RCC 7860 (cell line): Measurements from ENCODE around the gene KRT32.
A peak's percentile ranks its signal among the peaks of the same experiment; 100 is the strongest.

Experiments
- DNase-seq: peaks from one replicate; pipeline ENCODE4 v3.0.0-alpha.2; 2015; ENCODE audit warnings: low spot score
- FAIRE-seq: peaks from 2 replicates; lab custom pipeline; 2012; peaks lifted over from hg19 to GRCh38; lab: Jason Lieb, UNC

The KRT32 gene

DNA sequence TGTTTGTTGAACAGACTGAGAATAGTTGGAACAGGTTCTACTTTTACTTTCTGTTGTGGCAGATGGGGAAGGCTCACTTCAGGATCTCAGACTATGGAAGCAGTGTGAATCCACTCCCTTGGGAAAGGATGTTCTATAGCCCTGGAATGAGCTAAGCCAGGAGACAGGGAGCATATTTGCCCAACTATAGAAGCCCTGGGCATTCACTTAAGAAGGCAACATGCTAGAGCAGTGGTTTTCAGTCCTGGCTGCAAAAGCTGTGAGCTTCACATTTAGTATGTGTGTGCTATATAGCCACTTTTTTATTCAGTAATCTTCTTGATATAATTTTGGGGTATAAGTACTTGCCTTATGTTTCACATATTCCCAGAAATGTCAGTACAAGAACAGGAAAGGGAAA is 1.2 kb upstream of the KRT32 start:
- no peak for FAIRE-seq
- no peak for DNase-seq

DNA sequence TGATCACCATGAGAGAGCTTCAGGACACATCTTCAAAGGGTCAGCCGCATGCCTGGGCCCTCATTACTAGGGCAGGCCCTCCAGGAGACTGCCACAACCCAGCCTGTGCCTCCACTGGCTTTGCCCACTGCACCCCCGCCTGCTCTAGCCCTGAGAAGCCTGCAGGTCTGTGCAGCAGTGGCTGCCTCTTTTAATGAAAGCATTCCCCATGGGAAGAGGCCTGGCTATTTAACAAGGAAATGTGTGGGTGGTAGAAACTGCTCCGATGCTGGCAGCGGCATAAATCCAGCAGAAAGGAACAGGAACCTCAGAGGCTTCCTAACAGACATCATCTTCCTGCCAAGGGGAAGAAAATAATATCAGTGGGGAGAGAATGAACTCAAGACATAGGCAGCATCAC is 375 bp upstream of the KRT32 start:
- FAIRE-seq (no peak), DNase-seq (no peak)

DNA sequence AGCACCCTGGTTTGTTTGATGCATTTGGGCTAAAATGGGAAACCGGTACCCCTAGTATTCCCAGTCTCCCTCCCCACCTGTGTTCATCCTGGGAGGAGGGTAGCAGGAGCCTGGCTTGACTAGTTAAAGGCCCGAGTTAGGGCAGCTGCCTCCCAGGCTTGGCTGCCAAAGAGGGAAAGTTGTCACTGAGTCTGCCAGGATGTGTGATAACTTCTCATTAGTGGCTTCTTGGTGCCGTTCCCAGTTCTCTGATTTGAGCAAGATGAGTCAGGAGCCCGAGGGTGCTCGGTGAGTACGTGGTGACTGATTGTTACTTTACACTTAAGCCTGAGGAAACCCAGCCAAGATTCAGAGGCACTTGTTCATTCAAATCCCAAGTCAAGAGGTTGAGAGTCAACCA is 2.5 kb downstream of the KRT32 start:
- FAIRE-seq = peak; percentile 96

DNA sequence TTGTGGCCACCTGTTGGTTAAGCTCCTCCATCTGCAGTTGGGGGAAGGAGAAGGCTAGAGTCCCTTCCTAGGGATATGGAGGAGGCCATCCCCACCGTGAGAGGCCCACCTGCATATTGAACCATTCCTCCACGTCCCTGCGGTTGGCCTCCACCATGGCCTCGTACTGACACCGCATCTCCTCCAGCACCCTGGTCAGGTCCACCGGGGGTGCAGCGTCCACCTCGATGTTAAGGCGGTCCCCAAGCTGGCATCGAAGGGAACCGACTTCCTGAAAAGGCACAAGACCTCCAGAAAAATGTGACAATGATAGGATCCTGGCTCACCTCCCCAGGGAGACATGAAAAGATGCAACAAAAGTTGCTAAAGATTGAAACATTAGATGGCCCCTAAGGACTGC is 3.0 kb downstream of the KRT32 start:
- FAIRE-seq = no peak

More for the DNA sequence above, 2.5 kb downstream of the KRT32 start:
- DNase-seq = peak; percentile 87

DNA sequence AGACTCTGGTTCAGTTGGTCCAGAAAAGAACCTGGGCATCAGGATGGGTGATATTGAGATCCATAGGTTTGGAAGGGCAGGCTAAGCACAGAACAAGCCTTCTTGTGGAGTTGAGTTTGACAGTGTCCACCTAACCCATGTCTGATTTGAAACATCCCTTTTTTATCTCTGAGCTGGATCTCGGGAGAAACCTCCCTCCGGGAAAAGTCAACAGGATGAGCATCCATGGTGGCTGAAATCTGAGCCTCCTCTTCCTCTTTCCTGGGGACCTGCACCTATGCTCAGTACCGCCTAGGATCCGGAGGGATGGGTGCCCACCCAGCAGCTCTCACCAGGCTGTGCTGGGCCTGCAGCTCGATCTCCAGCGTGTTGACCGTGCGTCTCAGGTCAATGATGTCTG is 3.4 kb downstream of the KRT32 start:
- DNase-seq = no peak
- no peak for FAIRE-seq

More for the DNA sequence above, 3.0 kb downstream of the KRT32 start:
- DNase-seq = no peak

DNA sequence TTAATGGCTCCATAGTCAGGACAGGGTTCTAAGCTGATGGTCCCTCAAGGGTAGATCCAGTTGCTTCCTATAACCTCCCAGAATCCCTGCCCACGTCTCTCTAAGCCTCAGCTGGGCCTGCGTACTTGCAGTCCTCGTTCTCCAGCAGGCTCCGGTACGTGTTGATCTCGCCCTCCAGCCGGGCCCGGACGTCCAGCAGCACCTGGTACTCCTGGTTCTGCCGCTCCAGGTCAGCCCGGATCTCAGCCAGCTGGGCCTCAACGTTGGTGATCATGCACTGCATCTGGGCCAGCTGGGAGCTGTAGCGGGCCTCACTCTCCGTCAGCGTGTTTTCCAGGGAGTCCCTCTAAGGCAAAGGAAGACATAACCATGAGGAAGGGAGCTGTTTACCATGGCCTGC is 4.5 kb downstream of the KRT32 start:
- DNase-seq (no peak), FAIRE-seq (no peak)

DNA sequence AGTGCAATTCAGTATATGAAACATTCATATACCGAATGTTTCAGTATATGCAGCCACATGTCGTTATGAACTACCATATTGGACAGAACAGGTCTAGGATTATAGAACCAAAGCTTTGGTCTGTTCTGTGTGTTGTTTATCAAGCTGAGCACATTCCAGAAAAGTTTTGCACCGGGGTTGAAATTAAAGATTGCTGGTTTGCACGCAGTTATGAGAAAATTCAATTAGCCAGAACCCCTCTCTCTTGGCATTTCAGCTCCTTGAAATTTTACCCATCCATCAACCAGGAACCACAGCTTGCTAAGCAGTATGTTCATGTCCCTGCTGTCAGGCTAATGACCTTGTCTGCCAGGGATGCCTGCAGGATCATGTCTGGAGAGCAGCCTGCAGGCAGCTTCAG is 9.5 kb downstream of the KRT32 start:
- FAIRE-seq (no peak), DNase-seq (no peak)

DNA sequence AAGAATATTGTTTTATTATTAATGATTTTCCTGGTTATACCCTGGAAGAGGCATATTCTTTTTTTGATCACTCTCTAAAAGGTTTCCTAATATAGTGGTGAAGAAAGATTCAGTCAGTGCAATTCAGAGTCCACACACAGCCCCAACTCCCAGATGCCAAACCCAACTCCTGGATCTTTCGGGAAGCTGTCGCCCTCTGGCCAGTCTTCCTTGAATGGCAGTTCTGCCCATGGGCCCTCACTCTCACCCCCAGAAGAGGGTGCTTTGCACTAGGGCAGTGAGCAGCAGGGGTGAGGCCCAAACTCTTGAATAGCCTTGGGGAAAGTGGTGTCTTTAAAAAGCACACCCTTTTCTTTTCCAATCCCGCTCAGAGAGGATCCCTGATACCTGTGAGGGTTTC is 11.0 kb downstream of the KRT32 start:
- DNase-seq = no peak
- FAIRE-seq = no peak

DNA sequence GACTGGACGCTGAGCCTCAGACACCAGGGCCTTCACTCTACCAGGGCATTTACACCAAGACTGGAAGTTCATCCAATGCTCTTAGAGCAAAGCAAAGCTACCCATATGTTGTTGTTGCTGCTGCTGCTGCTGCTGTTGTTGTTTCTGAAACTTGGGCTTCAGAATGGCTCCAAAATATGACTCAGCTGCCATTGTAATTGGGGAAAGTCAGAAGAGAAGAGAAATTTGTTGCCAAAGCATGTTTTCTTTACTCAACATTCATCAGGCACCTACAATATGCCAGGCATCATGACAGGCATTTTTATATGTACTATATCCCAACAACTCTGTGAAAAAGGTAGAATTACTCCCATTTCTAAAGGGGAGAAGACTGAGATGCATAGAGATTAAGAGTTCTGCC is 11.9 kb downstream of the KRT32 start:
- FAIRE-seq (no peak), DNase-seq (no peak)

DNA sequence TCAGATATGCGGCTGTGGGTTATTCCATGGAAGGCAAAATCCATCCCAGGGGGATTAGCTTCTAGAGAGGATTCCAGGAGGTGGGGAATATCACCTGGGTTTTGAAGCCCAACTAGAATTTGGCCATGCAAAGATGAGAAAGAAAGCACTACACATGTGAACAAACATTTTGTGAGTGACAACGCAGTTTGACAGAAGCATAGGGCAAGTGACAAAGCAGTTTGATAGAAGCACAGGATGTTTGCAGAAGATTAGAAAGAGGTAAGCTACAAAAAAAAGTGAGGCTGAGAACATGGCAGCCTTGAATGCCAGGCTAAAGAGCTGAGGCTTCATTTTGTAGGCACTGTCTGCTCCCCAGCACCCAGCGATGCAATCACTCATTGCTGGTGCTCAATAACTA is 14.1 kb downstream of the KRT32 start:
- no peak for FAIRE-seq
- no peak for DNase-seq

DNA sequence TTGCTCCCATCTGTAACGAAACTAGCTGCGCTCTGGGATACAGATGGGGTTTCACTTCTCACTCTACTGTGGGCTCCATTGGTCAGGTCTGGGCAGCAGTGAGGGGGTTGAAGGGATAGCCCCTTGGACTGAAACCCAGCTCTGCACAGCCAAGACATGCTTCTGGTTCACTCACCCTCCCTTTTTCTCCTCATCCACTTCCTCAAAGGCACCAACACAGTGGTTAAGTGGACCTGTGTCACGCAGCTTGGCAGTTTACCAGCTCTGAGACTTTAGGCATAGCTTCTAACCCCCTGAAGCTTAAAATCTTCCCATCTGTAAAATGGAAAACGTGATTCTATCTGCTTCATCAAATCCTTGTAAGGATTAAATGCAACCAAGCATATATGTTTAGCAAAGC is 14.9 kb downstream of the KRT32 start:
- no peak for FAIRE-seq

DNA sequence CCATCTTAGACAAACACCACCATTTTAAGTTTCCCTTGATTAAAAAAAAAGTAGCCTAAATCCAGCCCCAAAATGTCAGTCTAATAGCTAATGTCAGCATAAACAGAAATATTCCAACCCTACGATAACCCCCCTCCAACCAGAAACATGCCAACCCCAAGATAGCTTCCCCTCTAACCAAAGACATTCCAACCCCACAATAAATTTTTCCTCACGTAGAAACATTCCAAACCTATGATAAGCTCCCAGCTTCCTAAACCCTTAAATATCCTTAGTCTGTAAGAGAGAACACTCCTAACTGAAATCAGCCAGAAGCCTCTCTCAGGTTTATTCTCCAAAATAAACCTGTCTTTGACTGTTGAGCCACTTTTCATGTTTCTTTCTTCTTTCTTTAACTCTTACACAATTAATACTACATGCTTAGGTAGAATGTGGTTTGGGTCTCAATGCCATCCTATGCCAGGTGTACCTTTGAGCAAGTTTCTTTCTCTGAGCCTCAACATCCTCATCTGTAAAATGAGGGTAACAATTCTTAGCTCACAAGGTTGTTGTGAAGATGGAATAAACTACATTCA is 15.9 kb downstream of the KRT32 start:
- no peak for DNase-seq
- FAIRE-seq = no peak

More for the DNA sequence above, 14.9 kb downstream of the KRT32 start:
- DNase-seq = no peak

DNA sequence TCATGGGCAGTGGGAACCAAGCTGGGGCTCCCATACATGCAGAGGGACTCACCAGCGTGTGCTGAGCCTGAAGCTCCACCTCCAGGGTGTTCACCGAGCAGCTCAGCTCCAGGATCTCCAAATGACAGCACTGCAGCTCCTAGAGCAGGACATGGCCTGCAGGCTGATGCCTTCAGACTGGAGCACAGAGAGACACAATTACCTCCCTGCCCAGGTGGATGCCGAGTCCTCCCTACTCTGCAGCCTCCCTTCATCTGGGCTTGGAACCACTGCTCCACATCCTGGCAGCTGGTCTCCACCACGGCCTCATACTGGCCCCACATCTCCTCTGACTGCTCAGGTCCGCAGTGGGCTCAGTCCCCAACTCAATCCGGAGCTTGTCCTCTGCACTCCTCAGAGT is 18.2 kb downstream of the KRT32 start:
- DNase-seq (no peak), FAIRE-seq (no peak)

DNA sequence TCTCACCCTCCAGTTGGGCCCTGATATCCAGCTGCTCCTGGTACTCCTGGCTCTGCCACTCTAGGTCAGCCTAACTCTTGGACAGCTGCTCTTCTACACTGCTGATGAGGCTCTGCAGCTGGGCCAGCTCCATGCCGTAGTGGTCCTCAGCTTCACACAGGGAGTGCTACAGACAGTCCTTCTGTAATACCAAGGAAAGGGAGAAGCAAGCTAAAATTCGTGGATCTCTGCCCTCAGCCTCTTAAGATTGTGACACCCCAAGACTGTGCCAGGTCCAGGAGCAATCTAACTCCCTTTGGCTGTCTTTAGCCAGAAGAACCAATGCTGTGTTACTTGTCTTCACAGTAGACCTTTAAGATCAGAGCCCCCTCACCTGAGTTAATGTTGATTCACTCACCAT is 18.7 kb downstream of the KRT32 start:
- no peak for FAIRE-seq

DNA sequence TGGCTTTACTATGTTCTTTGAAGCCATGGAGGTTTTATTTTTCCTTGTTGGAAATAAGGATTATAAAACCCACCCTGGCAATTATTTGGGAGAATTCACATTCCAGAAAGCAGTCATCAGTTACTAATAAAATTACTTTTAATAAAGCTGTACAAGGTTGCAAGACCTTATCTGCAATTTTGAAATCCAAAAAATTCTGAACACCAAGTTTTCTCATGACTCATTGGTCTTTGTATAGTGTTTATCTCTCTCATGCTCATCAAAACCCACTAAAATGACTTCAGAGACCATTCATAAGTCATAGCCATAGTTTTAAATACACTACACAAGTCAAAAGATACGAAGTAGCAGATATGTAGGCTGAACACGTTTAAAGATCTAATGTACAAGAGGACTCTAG is 20.4 kb downstream of the KRT32 start:
- DNase-seq = peak; percentile 13
- FAIRE-seq = no peak

More for the DNA sequence above, 18.7 kb downstream of the KRT32 start:
- DNase-seq = no peak

DNA sequence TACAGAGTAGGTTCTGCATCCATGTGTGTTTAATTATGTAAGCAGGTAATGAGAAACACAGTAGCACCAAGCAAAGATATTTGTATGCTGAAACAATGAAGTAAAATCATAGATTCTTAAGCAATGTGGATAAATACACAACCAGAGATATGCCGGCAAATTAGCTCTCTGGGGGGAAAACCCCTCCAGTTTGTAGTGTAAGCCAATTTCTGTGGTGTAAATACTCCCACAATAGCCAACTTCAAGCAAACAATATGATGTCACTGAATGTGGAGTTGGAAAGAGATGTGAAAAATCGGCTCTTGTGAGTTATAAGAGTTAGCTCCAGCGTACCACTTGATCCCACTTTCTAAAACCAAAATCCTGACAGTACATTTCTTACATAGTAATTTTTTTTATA is 22.5 kb downstream of the KRT32 start:
- FAIRE-seq (no peak), DNase-seq (no peak)

DNA sequence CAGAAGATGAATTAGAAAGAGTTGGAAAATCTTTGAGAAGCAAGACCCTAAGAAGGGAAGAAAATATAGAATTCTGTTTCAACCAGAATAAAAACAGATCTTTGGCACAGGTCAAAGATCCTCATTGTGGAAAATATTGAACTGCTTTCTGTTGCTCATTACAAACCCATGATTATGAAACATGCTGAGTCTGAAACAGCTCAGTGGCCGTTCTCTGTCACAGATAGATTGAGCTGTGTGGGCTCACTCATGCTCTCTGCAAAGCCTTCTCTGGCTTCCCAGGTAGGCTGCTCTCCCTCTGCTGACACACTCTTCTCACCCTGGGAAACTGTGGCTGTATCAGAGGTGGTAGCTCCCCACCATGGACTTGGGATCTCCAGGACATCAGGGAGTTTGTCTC is 23.0 kb downstream of the KRT32 start:
- no peak for DNase-seq
- FAIRE-seq = no peak

DNA sequence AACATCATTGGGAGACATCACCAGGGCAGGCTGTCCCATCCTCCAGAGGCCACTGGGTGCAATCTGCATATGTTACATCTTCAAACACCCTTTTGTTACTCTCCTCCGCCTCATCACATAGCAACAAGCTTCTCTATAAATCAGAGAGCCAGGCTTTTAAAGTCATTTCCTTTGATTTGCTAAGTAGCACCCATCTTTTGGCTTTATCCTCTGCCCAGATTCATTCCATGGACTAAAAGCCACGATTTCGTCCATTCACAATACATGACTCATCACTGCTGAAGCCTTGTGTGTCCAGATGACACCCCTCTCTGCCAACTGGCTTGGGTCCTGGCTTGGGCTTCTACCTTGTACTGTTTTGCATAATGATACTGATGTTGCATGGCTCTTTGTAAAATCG is 24.4 kb downstream of the KRT32 start:
- DNase-seq (peak; percentile 11), FAIRE-seq (no peak)

DNA sequence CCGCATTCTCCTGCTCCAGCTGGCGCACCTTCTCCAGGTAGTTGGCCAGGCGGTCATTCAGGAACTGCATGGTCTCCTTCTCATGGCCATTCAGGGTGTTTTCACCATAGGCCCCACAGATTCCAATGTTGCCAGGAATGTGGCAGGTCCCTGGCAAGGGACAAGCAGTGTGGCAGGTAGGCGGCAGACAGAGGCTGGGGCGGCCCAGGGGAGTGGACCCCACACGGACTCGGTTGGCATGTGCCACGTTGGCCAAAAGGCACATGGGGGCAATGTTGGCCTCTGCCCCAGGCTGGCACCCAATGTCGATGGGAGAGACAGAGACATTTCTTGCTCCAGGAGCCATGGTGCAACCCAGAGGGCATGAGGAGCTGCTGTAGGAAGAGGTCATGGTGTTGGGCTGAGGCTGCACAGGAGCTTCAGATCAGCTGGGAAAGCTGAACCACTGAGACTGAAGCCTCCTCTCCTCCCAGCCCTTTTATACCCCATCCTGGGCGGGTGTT is 26.6 kb downstream of the KRT32 start, which contains the start of gene KRT38:
Gene KRT38 (minus strand): TSS at position 453 of the 503 bp plus-strand sequence. CDS start 62 bp downstream, at position 391.
- DNase-seq (no peak), FAIRE-seq (no peak)

DNA sequence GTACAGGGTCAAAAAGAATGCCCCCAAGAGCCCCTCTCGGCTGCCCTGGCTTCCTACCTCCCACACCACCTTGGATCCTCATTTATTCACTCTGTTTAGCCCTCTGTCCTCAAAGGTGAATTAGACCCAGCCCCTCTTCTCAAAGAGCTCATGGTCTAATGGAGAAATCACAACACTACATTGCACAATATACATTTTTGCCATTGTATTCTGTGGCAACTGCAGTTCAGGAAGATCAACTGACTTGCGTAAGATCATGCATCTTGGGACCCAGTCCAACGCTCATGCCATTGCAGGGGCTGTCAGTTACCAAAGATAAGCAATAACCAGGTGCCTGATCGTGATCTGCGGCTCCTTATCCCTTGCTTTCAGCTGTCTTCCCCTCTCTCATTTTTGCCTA is 27.8 kb downstream of the KRT32 start:
- DNase-seq = no peak
- no peak for FAIRE-seq

DNA sequence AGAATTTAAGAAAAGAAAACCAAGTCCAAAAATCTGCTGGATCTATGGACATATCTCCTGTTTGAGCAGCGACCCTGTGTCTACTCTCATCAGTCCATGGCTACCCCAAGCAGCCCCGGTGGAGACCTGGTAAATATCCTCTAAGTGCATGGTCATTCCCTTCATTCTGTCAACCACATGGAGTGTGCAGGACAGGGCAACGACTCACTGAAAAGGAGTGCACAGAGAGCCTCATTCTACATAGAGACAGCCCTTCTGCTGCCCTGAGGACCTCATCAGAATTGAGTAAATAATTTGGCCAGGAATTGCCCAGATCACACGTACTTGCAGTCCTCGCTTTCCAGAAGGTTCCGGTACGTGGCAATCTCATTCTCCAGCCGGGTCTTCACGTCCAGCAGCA is 29.4 kb downstream of the KRT32 start:
- no peak for FAIRE-seq

DNA sequence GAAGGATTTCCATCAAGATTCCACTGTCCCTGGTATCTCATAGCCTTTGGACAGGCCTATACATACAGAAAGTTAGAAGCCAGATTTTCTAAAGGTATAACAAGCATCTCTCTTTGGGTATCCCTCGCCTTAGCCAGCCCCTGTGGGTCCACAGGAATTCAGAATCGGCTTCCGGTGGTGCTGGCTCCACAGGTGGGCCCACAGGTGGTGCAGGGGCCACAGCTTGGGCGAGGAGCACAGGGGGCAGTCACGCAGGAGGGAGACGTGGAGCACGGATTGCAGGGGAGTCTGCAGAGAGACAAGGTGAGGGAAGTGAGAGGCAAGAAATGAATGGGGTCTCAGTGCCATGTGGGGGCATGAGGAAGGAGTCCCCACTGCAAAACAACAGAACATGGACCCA is 29.9 kb downstream of the KRT32 start:
- FAIRE-seq = no peak
- no peak for DNase-seq

More for the DNA sequence above, 29.4 kb downstream of the KRT32 start:
- no peak for DNase-seq

DNA sequence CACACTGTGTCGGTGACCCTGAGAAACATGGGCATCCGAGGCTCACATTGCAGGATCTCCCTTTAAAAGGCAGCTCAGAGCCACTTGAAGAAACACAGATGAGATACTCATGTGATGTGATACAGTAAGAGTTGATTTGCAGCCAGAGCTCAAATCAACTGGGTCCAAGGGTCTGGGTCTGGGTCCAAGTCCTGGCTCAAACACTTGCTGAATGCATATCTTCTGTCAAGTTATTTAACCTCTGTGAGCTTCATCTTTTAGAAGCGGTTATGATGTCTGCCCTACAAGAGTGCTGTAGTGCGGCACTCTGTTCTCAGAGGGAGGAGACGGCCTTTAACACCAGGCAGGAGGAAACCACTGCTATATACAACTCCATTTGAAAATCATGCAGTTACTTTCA is 32.8 kb downstream of the KRT32 start:
- FAIRE-seq (no peak), DNase-seq (no peak)
